WTC11 (cell line): ENCODE measurements around the gene DDRGK1. TPM values are rescaled to one million over a fixed set of nuclear protein-coding genes. Genes with fewer than 3 reads are reported as not detected.

Experiments
- ATAC-seq: fragments of 200-7000 bp; cut with Tn5 transposase; 2 replicates; pipeline ENCODE4 v1.10.0; 2021; ENCODE audit warnings: mild to moderate bottlenecking, moderate library complexity
- CTCF ChIA-PET: fragments of 300-600 bp; sonication (Branson Sonifier 250); formaldehyde crosslinking; loops from one replicate; lab custom pipeline; 2021; ENCODE audit warnings: antibody characterized with exemption; lab: Charles Lee
- POLR2A ChIA-PET: fragments of 350-600 bp; sonication (Branson Sonifier 250); formaldehyde crosslinking; loops from one replicate; lab custom pipeline; 2021; ENCODE audit warnings: antibody characterized with exemption; lab: Charles Lee
- DNase-seq: peaks from one replicate; pipeline ENCODE4 v3.0.0; 2021; ENCODE audit warnings: low spot score
- H3K27ac Mint-ChIP-seq: 2 replicates; pipeline ENCODE4 v1.8.0; 2021; ENCODE audit warnings: mixed read lengths
- H3K27me3 Mint-ChIP-seq: 2 replicates; pipeline ENCODE4 v1.8.0; 2021; ENCODE audit warnings: low read depth, mild to moderate bottlenecking, moderate library complexity, mixed read lengths
- H3K36me3 Mint-ChIP-seq: 2 replicates; pipeline ENCODE4 v1.8.0; 2021; ENCODE audit warnings: mixed read lengths
- H3K4me1 Mint-ChIP-seq: 2 replicates; pipeline ENCODE4 v1.8.0; 2022; ENCODE audit warnings: mixed read lengths
- H3K4me3 Mint-ChIP-seq: 2 replicates; pipeline ENCODE4 v1.8.0; 2021; ENCODE audit warnings: mild to moderate bottlenecking, moderate library complexity, mixed read lengths
- H3K9me3 Mint-ChIP-seq: 2 replicates; pipeline ENCODE4 v1.8.0; 2021; ENCODE audit warnings: mixed read lengths
- CBFB ChIP-seq: sonication (generic); formaldehyde crosslinking; IDR thresholded peaks from 2 replicates; pipeline ENCODE4 v1.8.1; 2022; ENCODE audit warnings: mild to moderate bottlenecking, low read depth, missing genetic modification reagents
- CREB1 ChIP-seq: sonication (generic); formaldehyde crosslinking; IDR thresholded peaks from 2 replicates; pipeline ENCODE4 v1.8.0; 2023; ENCODE audit warnings: mild to moderate bottlenecking, missing genetic modification reagents
- ELF4 ChIP-seq: sonication (generic); formaldehyde crosslinking; IDR thresholded peaks from 2 replicates; pipeline ENCODE4 v1.8.1; 2022; ENCODE audit warnings: low read depth, mild to moderate bottlenecking, moderate library complexity, missing genetic modification reagents
- EMX1 ChIP-seq: fragments of 250-450 bp; sonication (Bioruptor Pico); IDR thresholded peaks from 2 replicates; pipeline ENCODE4 v1.8.0; 2021; ENCODE audit warnings: mild to moderate bottlenecking
- ETV6 ChIP-seq: sonication (generic); formaldehyde crosslinking; IDR thresholded peaks from 2 replicates; pipeline ENCODE4 v1.8.1; 2022; ENCODE audit warnings: mild to moderate bottlenecking, missing genetic modification reagents
- FOXP1 ChIP-seq: sonication (generic); formaldehyde crosslinking; IDR thresholded peaks from 2 replicates; pipeline ENCODE4 v1.8.0; 2022; ENCODE audit warnings: missing genetic modification reagents, mild to moderate bottlenecking, moderate library complexity, borderline replicate concordance
- GTF2I ChIP-seq: fragments of 250-450 bp; sonication (Bioruptor Pico); conservative IDR thresholded peaks from 2 replicates; pipeline ENCODE4 v1.4.0; 2021; ENCODE audit warnings: mild to moderate bottlenecking
- HMGA2 ChIP-seq: fragments of 250-450 bp; sonication (Bioruptor Pico); IDR thresholded peaks from 2 replicates; pipeline ENCODE4 v1.4.0; 2021; ENCODE audit warnings: mild to moderate bottlenecking, moderate library complexity
- NFYB ChIP-seq: sonication (generic); formaldehyde crosslinking; conservative IDR thresholded peaks from 2 replicates; pipeline ENCODE4 v1.8.0; 2022; ENCODE audit warnings: low read depth, missing genetic modification reagents
- OVOL2 ChIP-seq: fragments of 250-450 bp; sonication (Bioruptor Pico); IDR thresholded peaks from 2 replicates; pipeline ENCODE4 v1.9.0; 2021; ENCODE audit warnings: mild to moderate bottlenecking, borderline replicate concordance
- RELA ChIP-seq: sonication (generic); formaldehyde crosslinking; IDR thresholded peaks from 2 replicates; pipeline ENCODE4 v1.8.1; 2022; ENCODE audit warnings: missing genetic modification reagents, mild to moderate bottlenecking, borderline replicate concordance
- SOX15 ChIP-seq: fragments of 250-450 bp; sonication (Bioruptor Pico); IDR thresholded peaks from 2 replicates; pipeline ENCODE4 v1.9.0; 2021; ENCODE audit warnings: mild to moderate bottlenecking
- TP53 ChIP-seq: sonication (generic); formaldehyde crosslinking; IDR thresholded peaks from 2 replicates; pipeline ENCODE4 v1.8.1; 2023; ENCODE audit warnings: mild to moderate bottlenecking, missing genetic modification reagents
- ZNF232 ChIP-seq: sonication (generic); formaldehyde crosslinking; IDR thresholded peaks from 2 replicates; pipeline ENCODE4 v1.8.0; 2022; ENCODE audit warnings: mild to moderate bottlenecking, missing genetic modification reagents
- total RNA-seq: library from RNA; stranded (reverse); gene quantifications from 3 replicates; pipeline ENCODE4 v1.2.3, GENCODE V29; 2021
- TF ChIP-seq, protein P1 (sequence below): sonication (generic); formaldehyde crosslinking; IDR thresholded peaks from 2 replicates; pipeline ENCODE4 v1.8.1; 2023; ENCODE audit warnings: mild to moderate bottlenecking, moderate library complexity, missing genetic modification reagents
- TF ChIP-seq, protein P2 (sequence below): fragments of 200-600 bp; IDR thresholded peaks from 2 replicates; pipeline ENCODE4 v1.8.0; 2022; ENCODE audit warnings: antibody characterized with exemption
- TF ChIP-seq, protein P3 (sequence below): sonication (generic); formaldehyde crosslinking; IDR thresholded peaks from 2 replicates; pipeline ENCODE4 v1.8.1; 2022; ENCODE audit warnings: mild to moderate bottlenecking, moderate library complexity, missing genetic modification reagents
- TF ChIP-seq, protein P4 (sequence below): sonication (generic); formaldehyde crosslinking; IDR thresholded peaks from 2 replicates; pipeline ENCODE4 v1.8.0; 2023; ENCODE audit warnings: missing genetic modification reagents, mild to moderate bottlenecking, borderline replicate concordance

DDRGK1 gene
- total RNA-seq, 1 experiment from 2014 or later, result 46.4 TPM

DNA sequence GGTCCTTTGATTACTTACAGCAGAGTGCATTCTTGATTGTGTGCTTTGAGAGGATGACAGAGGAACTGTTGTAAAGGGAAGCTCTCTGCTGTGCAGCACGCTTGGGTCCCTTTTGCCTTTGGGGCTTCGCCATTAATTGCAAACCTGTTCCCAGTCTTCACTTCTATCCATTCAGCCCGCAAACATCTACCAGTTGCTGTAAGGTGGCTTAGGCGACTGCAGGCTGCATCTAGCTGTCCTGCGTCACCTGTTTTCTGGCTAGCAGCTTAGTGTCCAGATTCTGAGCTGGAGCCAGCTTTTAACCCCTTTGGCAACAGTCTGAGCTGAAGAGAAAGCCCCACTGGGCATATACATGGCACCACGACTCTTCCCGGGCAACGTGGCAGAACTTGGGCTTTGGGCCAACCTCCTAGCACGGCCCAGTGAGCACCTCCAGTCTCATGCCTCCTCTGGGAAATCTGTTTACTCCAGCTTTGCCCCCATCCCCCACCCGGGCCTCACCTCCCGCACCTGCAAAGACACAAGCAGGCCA lies 42.3 kb downstream of the DDRGK1 start:
- POLR2A ChIA-PET, result no interaction called here
- TF ChIP-seq ZNF232 (no peak), ELF4 (CRISPR knock-in tag) (no peak), CBFB (no peak), TP53 (CRISPR knock-in tag) (no peak), FOXP1 (CRISPR knock-in tag) (no peak), NFYB (no peak), SOX15 (CRISPR knock-in tag) (no peak), CREB1 (CRISPR knock-in tag) (no peak)
- TF ChIP-seq, protein P1, sequence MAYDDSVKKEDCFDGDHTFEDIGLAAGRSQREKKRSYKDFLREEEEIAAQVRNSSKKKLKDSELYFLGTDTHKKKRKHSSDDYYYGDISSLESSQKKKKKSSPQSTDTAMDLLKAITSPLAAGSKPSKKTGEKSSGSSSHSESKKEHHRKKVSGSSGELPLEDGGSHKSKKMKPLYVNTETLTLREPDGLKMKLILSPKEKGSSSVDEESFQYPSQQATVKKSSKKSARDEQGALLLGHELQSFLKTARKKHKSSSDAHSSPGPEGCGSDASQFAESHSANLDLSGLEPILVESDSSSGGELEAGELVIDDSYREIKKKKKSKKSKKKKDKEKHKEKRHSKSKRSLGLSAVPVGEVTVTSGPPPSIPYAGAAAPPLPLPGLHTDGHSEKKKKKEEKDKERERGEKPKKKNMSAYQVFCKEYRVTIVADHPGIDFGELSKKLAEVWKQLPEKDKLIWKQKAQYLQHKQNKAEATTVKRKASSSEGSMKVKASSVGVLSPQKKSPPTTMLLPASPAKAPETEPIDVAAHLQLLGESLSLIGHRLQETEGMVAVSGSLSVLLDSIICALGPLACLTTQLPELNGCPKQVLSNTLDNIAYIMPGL (CRISPR knock-in tag), result no peak
- TF ChIP-seq, protein P2, sequence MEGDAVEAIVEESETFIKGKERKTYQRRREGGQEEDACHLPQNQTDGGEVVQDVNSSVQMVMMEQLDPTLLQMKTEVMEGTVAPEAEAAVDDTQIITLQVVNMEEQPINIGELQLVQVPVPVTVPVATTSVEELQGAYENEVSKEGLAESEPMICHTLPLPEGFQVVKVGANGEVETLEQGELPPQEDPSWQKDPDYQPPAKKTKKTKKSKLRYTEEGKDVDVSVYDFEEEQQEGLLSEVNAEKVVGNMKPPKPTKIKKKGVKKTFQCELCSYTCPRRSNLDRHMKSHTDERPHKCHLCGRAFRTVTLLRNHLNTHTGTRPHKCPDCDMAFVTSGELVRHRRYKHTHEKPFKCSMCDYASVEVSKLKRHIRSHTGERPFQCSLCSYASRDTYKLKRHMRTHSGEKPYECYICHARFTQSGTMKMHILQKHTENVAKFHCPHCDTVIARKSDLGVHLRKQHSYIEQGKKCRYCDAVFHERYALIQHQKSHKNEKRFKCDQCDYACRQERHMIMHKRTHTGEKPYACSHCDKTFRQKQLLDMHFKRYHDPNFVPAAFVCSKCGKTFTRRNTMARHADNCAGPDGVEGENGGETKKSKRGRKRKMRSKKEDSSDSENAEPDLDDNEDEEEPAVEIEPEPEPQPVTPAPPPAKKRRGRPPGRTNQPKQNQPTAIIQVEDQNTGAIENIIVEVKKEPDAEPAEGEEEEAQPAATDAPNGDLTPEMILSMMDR, result no peak
- TF ChIP-seq, protein P3, sequence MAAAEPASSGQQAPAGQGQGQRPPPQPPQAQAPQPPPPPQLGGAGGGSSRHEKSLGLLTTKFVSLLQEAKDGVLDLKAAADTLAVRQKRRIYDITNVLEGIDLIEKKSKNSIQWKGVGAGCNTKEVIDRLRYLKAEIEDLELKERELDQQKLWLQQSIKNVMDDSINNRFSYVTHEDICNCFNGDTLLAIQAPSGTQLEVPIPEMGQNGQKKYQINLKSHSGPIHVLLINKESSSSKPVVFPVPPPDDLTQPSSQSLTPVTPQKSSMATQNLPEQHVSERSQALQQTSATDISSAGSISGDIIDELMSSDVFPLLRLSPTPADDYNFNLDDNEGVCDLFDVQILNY (CRISPR knock-in tag), result no peak
- TF ChIP-seq, all 79 proteins: peak for 0
- H3K4me3 Mint-ChIP-seq, result no peak overlapping the region
- H3K27ac Mint-ChIP-seq, result peak overlapping the region; percentile 38
- H3K36me3 Mint-ChIP-seq, result peaks cover 2% of the 10 kb centered on the region
- H3K27me3 Mint-ChIP-seq, result no peaks in the 10 kb centered on the region
- H3K4me1 Mint-ChIP-seq, result peaks cover 25% of the 10 kb centered on the region
- DNase-seq, result no peak
- CTCF ChIA-PET, result interaction anchor here (1.1 to 2.1 kb wide), 4 partner anchors 56 to 115 kb away, joined by 3 to 6 read pairs (median 5); no protein-coding TSS in a partner anchor
- no peaks in the 10 kb centered on the region; the same call in 1 of the 2 replicates for H3K9me3 Mint-ChIP-seq
- ATAC-seq, result no peak

DNA sequence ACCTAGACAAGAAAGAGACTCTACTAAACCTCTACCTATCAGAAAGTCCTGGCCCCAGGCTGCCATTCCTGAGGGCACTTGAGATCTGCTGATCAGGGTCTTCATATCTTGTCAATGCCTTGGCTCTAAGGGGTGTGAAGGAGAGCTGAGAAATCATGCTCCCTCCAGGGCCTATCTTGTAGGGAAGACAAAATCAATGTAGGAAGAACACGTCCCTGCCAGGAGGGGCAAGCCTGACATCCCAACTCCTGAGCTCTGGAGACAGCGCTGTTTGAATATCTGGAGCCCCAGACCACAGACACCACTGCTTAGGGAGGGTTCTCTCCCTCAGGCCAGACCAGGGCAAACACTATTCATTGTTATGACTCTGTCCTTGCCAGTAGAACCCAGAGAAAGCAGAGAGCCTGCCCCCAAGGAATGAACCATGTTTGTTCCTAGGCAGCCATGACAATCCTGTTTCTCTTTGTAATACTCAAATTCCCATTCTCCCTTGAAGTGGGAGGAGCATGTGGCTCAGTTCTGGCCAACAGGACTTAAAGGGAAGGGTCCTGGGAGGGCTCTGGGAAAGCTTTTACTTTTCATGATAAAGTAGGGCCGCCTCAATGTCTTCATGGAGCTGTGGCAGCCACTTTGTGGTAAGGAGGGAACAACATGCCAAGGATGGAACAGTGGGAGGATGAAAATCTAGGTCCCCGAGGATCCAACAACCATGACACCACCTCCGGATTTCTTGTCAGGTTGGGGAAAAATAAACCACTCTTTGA lies 43.0 kb downstream of the DDRGK1 start:
- Mint-ChIP-seq H3K27ac (peak overlapping the region; percentile 72), H3K9me3 (no peaks in the 10 kb centered on the region; the same call in 1 of the 2 replicates), H3K4me3 (peak overlapping the region; percentile 37), H3K27me3 (no peaks in the 10 kb centered on the region), H3K4me1 (peaks cover 25% of the 10 kb centered on the region), H3K36me3 (peaks cover 2% of the 10 kb centered on the region)
- CTCF ChIA-PET, result interaction anchor here (0.6 to 2.1 kb wide), 5 partner anchors 57 to 115 kb away, joined by 3 to 6 read pairs (median 4); no protein-coding TSS in a partner anchor
- ATAC-seq (peak; percentile 6; the same call in 1 of the 2 replicates), DNase-seq (no peak)
- POLR2A ChIA-PET, result interaction anchor here (0.6 kb wide), 1 partner anchor 11 kb away, joined by 3 read pairs; no protein-coding TSS in a partner anchor
- TF ChIP-seq HMGA2 (CRISPR knock-in tag), result no peak
- TF ChIP-seq OVOL2, result no peak
- TF ChIP-seq GTF2I (CRISPR knock-in tag), result 0 out of 2 replicates have a peak, but pooled peaks have one; percentile 52
- TF ChIP-seq ETV6 (CRISPR knock-in tag), result no peak

DNA sequence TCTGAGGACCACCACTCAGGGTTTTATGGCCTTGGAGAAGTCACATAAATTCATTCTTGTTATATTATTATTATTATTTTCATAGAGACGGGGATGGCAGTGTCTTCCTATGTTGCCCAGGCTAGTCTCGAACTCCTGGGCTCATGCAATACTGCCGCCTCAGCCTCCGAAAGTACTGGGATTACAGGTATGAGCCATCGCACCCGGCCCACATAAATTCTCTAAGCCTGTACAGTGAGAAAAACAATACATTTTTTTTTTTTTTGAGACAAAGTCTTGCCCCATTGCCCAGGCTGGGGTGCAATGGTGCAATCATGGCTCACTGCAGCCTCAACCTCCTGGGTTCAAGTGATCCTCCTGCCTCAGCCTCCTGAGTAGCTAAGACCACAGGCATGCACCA lies 44.1 kb downstream of the DDRGK1 start:
- DNase-seq, result no peak
- CTCF ChIA-PET, result interaction anchor here (1.1 to 3.3 kb wide), 6 partner anchors 8 to 156 kb away, joined by 3 to 9 read pairs (median 6); no protein-coding TSS in a partner anchor
- peaks cover 25% of the 10 kb centered on the region for H3K4me1 Mint-ChIP-seq
- no peak overlapping the region for H3K27ac Mint-ChIP-seq
- POLR2A ChIA-PET, result interaction anchor here (0.6 to 1.3 kb wide), 4 partner anchors 8 to 15 kb away, joined by 3 to 8 read pairs (median 6); partner anchors contain the start of gene LZTS3
- no peak for ATAC-seq
- peaks cover 2% of the 10 kb centered on the region for H3K36me3 Mint-ChIP-seq
- no peaks in the 10 kb centered on the region for H3K27me3 Mint-ChIP-seq
- H3K9me3 Mint-ChIP-seq, result no peaks in the 10 kb centered on the region; the same call in 1 of the 2 replicates
- H3K4me3 Mint-ChIP-seq, result peak overlapping the region; percentile 29
- TF ChIP-seq, protein P3 (CRISPR knock-in tag), result no peak
- TF ChIP-seq HMGA2 (CRISPR knock-in tag) (no peak), EMX1 (no peak), RELA (CRISPR knock-in tag) (no peak)
- TF ChIP-seq, protein P4, sequence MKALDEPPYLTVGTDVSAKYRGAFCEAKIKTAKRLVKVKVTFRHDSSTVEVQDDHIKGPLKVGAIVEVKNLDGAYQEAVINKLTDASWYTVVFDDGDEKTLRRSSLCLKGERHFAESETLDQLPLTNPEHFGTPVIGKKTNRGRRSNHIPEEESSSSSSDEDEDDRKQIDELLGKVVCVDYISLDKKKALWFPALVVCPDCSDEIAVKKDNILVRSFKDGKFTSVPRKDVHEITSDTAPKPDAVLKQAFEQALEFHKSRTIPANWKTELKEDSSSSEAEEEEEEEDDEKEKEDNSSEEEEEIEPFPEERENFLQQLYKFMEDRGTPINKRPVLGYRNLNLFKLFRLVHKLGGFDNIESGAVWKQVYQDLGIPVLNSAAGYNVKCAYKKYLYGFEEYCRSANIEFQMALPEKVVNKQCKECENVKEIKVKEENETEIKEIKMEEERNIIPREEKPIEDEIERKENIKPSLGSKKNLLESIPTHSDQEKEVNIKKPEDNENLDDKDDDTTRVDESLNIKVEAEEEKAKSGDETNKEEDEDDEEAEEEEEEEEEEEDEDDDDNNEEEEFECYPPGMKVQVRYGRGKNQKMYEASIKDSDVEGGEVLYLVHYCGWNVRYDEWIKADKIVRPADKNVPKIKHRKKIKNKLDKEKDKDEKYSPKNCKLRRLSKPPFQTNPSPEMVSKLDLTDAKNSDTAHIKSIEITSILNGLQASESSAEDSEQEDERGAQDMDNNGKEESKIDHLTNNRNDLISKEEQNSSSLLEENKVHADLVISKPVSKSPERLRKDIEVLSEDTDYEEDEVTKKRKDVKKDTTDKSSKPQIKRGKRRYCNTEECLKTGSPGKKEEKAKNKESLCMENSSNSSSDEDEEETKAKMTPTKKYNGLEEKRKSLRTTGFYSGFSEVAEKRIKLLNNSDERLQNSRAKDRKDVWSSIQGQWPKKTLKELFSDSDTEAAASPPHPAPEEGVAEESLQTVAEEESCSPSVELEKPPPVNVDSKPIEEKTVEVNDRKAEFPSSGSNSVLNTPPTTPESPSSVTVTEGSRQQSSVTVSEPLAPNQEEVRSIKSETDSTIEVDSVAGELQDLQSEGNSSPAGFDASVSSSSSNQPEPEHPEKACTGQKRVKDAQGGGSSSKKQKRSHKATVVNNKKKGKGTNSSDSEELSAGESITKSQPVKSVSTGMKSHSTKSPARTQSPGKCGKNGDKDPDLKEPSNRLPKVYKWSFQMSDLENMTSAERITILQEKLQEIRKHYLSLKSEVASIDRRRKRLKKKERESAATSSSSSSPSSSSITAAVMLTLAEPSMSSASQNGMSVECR (CRISPR knock-in tag), result no peak
